GM15510 (cell line): ENCODE measurements around the gene EVI5.
A peak's percentile ranks its signal among the peaks of the same experiment; 100 is the strongest.

Source experiments
- POLR2A ChIP-seq: IDR thresholded peaks from 3 replicates; pipeline ENCODE4 v1.6.1; 2011; ENCODE audit warnings: borderline replicate concordance; ENCODE audit not compliant: insufficient read length; ENCODE audit errors: extremely low read depth

Gene EVI5

DNA sequence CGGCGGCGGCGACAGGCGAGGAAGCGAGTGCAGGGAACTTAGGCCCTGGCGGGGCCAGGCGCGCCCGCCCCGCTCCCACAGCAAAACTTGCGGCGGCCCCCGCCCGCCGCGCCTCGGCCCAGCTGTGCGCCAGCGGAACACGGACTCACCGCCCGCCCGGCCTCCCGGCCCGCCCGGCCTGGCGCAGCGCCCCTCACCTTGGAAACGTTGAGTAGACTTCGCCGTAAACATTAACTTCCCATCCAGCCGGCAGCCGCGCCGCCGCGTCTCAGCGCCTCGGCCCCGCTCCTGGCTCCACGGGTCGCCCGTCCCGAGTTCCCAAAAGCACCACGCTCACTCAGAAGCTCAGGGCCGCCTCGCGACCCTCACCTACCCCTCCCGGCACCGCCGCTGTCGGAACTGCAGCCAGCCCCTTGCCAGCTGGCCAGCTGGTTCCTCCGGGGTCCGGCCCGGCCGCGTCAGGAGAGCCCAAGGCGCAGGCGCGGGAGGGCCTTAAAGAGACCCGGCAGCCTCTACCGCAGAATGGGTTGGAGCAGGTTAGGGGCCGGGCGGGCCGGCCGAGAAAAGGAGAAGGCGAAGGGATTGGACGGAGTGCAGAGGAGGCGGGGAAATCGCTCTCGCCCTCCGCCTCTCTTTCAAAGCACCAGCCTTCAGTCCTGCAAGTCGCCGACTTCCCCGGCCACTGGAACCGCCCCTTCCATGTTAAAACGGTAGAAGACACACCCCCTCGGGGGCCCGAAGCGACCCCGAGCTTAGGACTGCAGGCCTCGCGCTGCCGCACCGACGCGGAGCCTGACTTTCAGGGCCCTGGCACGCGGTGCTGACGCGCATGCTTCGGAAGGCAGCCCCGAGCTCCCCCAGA, at the start of gene EVI5:
TSS of gene EVI5 (minus strand) at position 470 of the 862 bp plus-strand sequence. CDS start 48,562 bp downstream, outside the sequence.
- TF ChIP-seq POLR2A, result peak; percentile 57

GRCh38 chr1:92834617-92835016, 49.7 kb upstream of the EVI5 start:
- no peak for TF ChIP-seq POLR2A

GRCh38 chr1:92833840-92834239, 48.9 kb upstream of the EVI5 start:
- TF ChIP-seq POLR2A, result no peak

DNA sequence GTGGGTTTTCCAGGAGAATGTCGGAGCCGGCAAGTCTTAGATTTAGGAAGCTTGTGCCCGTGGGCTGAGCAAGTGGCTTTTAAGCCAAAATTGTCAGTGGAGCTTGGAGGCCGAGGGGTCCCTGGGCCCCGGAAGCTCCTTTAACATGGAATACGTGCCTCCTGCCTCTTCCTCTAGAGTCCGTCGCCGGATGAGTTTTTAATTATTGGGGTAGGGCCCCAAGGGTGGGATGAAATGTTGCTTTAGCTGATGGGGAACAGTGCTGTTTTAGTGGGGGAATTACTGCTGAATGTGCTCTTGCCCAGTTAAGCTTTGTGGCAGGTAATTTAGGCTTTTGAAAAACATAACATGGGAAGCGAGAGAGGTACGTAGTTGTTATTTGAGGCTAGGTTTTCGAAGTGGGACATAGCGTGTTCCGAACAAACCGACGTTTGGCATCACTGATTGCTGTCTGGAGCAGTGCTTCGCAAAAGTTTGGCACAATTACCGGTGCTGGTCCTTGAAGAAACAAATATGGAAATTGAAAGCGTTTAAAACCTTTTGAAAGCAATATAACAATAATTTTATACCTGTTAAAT, 47.7 kb upstream of the EVI5 start:
- no peak for TF ChIP-seq POLR2A

DNA sequence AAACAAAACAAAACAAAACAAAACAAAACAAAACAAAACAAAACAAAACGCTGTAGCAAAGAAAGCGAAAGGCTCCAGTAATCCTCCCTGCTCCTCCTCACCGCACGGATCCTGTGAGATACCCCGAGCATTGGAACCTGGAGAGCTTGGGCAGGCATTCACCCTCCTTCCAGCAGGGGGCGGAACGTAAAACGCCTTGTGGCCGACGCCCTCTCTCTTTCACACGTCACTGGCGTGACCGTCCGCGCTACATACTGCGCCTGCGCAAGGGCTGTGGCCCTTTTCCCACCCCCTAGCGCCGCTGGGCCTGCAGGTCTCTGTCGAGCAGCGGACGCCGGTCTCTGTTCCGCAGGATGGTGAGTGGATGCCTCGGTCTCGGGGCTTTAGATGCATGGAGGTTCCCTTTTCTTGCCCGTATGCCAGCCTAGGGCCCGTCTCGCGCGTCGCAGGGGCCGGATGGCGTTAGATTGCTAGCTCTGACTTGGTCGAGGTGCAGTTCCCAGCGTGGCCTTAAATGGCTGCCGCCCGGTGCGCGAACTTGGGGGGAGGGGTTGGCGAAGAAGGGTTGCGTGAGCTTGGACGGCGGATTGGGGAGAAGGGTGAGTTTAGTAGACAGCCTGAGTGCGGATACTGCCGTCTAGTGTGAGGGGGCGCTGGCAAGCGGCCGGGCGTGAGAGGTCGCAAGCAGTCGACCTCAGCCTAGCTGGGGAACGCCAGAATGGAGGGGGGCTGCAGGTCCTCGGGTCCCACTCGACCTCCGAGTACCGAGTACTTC, 47.0 kb upstream of the EVI5 start, which contains the start of gene RPL5:
TSS of gene RPL5 (plus strand) at position 279 of the 775 bp plus-strand sequence. CDS start at position 354, 75 bp downstream.
- TF ChIP-seq POLR2A, result peak; percentile 100

DNA sequence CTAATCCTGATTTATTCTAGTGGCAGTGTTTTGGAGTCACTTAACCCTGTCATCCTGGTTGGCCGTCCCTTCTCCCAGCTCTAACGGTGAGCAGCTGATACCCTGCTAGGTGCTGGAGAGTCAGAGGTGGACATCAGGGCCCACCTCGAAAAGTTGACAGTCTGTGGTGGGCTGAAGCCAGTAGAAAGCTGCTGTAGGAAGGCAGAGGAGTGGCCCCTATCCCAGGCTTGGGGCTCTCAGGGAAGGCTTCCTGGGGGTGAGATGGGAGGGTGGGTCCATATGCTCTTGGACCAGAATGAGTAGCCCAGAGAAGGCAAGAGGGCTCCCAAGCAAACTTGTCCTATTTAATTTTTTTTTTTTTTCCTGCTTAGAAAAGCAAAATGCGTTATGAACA, 46.5 kb upstream of the EVI5 start:
- no peak for TF ChIP-seq POLR2A

GRCh38 chr1:92826792-92827191, 41.9 kb upstream of the EVI5 start:
- no peak for TF ChIP-seq POLR2A

- no peak for TF ChIP-seq POLR2A
Observed at GRCh38 chr1:92822879-92823278, 38.0 kb upstream of the EVI5 start.

GRCh38 chr1:92820551-92820950, 35.6 kb upstream of the EVI5 start:
- no peak for TF ChIP-seq POLR2A

DNA sequence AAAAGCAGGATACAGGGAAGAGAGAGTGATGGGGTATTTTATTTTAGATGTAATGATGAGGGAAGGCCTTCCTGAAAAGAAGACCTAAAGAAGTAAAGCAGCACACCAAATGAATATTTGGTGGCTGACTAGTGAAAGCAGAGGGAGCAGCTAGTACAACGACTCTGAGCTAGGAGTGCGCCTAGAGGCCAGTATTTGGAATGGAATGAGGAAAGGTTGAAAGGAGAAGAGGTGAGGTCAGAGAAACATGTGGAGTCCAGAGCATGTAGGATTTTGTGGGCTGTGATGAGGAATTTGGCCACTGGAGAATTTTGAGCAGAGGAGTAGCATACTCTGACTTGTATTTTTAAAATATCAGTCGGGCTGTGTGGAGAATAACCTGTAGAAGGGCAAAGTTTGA, 35.1 kb upstream of the EVI5 start:
- TF ChIP-seq POLR2A, result no peak

GRCh38 chr1:92817986-92818764, 33.3 kb upstream of the EVI5 start:
- TF ChIP-seq POLR2A, result no peak

DNA sequence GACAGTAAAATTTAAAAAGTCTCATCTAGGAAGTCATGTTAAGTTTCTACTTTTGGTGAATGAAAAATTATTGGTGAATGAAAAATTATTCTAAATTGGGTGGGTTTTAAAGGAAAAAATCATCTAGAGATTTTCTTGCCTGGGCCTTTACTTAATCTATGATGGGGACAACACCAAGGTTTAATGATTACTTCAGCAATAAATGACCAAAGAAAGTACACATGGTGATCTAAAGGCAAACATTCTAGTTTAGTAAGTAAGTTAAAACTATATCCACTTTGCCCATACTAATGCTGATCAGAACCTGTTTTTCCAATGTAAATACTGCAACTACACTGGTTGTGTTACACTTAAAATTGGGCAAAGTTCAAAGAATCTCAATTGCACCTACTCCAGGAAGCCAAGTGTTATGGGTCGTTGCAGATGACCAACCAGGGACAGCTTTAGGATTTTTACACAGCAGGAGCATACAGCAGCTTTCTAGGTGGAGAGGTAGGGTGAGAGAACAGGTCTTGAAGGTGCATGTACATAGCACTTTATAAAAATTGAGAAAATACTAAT, 32.3 kb upstream of the EVI5 start:
- TF ChIP-seq POLR2A, result no peak

GRCh38 chr1:92816732-92817131, 31.8 kb upstream of the EVI5 start:
- no peak for TF ChIP-seq POLR2A

DNA sequence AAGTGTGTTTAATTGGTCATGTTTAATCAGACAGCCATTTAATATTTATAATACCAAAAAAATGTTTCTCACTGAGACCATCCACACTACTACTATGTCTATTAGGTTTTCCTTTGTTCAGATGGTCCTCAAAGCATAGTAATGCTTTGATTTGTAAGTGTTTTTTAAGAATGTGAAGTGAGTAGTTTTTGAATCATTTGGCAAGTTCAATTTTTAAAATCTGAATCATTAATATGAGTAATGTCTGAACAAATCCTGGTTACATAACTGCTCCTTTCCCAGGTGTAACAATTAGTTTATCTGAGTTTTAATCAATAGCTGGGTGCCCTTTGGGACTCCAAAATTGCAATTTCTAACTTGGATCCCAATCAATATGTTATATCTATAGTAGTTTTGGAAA, 23.5 kb upstream of the EVI5 start:
- TF ChIP-seq POLR2A, result no peak
